Erythroblast (primary cell): ENCODE data around the gene BCL7A.

Experiments used
- GATA1 ChIP-seq: IDR thresholded peaks from 2 replicates; pipeline ENCODE4 v1.6.1; 2011; ENCODE audit warnings: low read depth, mild to moderate bottlenecking, control low read depth, low read length, moderate library complexity
- POLR2A ChIP-seq: IDR thresholded peaks from 2 replicates; pipeline ENCODE4 v1.6.1; 2011; ENCODE audit warnings: mild to moderate bottlenecking, low read length

DNA sequence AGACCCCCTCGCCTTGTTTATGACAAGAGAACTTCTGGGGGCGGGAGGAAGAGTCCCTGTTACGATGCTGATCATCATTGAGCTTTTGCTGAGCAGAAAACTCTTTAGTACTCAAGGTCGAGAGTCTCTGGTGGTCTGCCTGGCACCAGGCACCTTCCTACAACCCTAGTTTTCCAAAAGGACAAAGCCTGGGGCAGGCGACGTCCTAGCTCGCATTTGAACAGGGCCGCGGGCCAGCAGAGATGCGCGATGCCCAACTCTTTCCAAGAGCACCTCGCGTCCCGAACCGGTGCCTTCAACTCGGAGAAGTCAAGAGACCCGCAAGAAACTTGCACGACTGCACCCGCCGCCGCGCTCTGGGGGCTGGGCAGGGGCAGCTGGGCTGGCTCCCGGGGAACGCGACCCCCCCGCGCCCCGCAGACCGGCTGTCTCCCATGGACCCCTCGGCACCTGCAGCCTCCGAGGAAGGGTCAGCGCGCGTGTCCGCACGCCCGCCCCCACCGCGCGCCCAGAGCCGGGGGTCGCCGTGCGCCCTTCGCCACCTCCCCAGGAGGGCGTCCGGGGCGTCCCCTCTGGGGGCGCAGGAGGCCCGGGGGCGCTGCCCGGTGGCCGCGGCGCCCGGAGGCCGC, 377 bp upstream of the BCL7A start:
- TF ChIP-seq POLR2A (no peak), GATA1 (no peak)
